Adrenal gland (tissue), 12 donors: Measurements from ENCODE around the gene GPR176. TPM values are rescaled to one million over a fixed set of nuclear protein-coding genes. Genes with fewer than 3 reads are reported as not detected.

Experiments
- DNase-seq, 7 donors: peaks; one replicate each; pipeline ENCODE4 v3.0.0-alpha.2; 2019 to 2020
- H3K27ac ChIP-seq, 5 donors: fragments of 200-600 bp; sonication (generic) in 4 of 5; 1 replicate in 3 of 5; 2 replicates in 2 of 5; pipeline versions ENCODE4 v1.5.1 to v1.8.0; 2016 to 2020; ENCODE audit warnings: mild to moderate bottlenecking in 1 of 5
- H3K27me3 ChIP-seq: fragments of 200-600 bp; 2 replicates; pipeline ENCODE4 v1.8.0; 2021
- H3K36me3 ChIP-seq, 2 donors: fragments of 200-600 bp; replicated peaks in 1 of 2; 1 replicate in 1 of 2; 2 replicates in 1 of 2; pipeline versions ENCODE4 v1.5.1 to v1.8.0; 2018 to 2022
- H3K4me1 ChIP-seq, 2 donors: fragments of 200-600 bp; replicated peaks in 1 of 2; 1 replicate in 1 of 2; 2 replicates in 1 of 2; pipeline versions ENCODE4 v1.5.1 to v1.8.0; 2018 to 2021
- H3K4me3 ChIP-seq, 4 donors: fragments of 200-600 bp; sonication (generic) in 3 of 4; one replicate each; pipeline ENCODE4 v1.5.1; 2016 to 2018
- H3K9me3 ChIP-seq, 3 donors: fragments of 200-600 bp; sonication (generic) in 1 of 3; replicated peaks in 1 of 3; 1 replicate in 2 of 3; 2 replicates in 1 of 3; pipeline versions ENCODE4 v1.5.1 to v1.8.0; 2016 to 2021
- POLR2A ChIP-seq, 2 donors: fragments of 450-650 bp; IDR thresholded peaks; one replicate each; pipeline ENCODE4 v1.6.1; 2017; ENCODE audit warnings: antibody characterized with exemption in 2 of 2, mild to moderate bottlenecking in 2 of 2, moderate library complexity in 1 of 2
- WGBS, 4 donors: extraction: QIAGEN DNeasy Blood & Tissue Kit in 2 of 4; methylation state at CpG; one replicate each; pipeline versions ENCODE4 v1.1.5 to v1.1.7; 2013 to 2017; 5-methylcytosine and 5-hydroxymethylcytosine counted together
- intact Hi-C, 2 donors: fragments of 100-400 bp; cut with DNase I; formaldehyde crosslinking; loops; one replicate each; pipeline versions ENCODE4 v1.14.1 to v1.15.0; 2022 to 2023
- polyA plus RNA-seq, 3 donors: library from polyadenylated mRNA; stranded (reverse); fragments of 200-250 nt in 2 of 3; fragments of 350-450 nt in 1 of 3; fragmentation: Illumina TruSeq in 1 of 3; extraction: RNeasy Lipid Tissue Mini Kit (QIAGEN cat#74804) in 1 of 3; gene quantifications; one replicate each; pipeline ENCODE4 v1.2.3, GENCODE V29; 2013 to 2014
- total RNA-seq, 9 donors: library from RNA; depleted of rRNA in 4 of 9; stranded (reverse); fragments of >200 nt in 4 of 9; fragments of 120-200 nt in 1 of 9; fragmentation: NEBNext Ultra II Directional in 1 of 9; extraction: Animal tissue kit (Norgen Biotek cat#: 25700) in 1 of 9; gene quantifications; one replicate each; pipeline versions ENCODE4 v1.1.0 to v1.2.4, GENCODE V29; 2013 to 2023
- TF ChIP-seq, protein P1 (sequence below), 6 experiments: fragments of 450-650 bp in 4 of 6; fragments of 200-600 bp in 2 of 6; sonication (generic) in 1 of 6; IDR thresholded peaks; 1 replicate in 5 of 6; 2 replicates in 1 of 6; pipeline versions ENCODE4 v1.5.1 to v1.8.0; 2016 to 2021; ENCODE audit warnings: antibody characterized with exemption in 6 of 6, mild to moderate bottlenecking in 2 of 6, moderate library complexity in 1 of 6
- donor health status: healthy with polysubstance abuse.
- donor health status: Bipolar disorder and iron deficiency.
- donor health status: DM: yes; HTN: yes; CAD: no.
- donor health status: DM: no; HTN: no; CAD: no.
- donor health status: DM: no; HTN: no; CAD: no.
- donor health status: DM: yes; HTN: yes; CAD: no.

Gene GPR176
- total and polyA plus RNA-seq, 12 donors, result 1.4 to 12.7 (median 5.6) TPM

DNA sequence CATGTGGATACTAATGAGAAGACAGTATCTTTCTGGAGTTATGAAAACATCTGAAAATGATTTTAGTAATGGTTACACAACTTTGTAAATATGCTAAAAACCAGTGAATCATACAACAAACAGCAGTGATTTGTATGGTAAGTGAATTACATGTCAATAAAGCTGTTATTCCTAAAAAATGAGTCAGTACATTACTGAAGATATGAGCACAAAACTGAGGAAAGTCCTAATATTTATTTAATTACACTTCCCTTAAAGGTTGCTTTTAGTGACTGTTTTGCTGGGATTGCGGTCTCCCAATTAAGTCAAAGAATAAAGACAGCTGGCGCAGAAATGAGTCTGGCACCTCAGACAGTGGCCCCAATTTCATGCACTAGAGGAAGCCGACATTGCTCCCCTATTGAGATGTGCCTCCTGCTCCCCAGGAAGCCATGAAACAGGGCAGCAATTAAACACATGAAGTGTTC is 86.5 kb downstream of the GPR176 start:
- Histone ChIP-seq H3K9me3 (no peaks in the 10 kb centered on the region), H3K27me3 (no peaks in the 10 kb centered on the region), H3K36me3 (no peaks in the 10 kb centered on the region), H3K4me3 (no peak overlapping the region), H3K27ac (no peak overlapping the region), H3K4me1 (no peaks in the 10 kb centered on the region)
- DNase-seq, result no peak
- 73 to 87% (median 84%) methylated on average over 3 of the region's 3 CpGs for WGBS, 4 donors
- intact Hi-C loops, result no loop called here
- TF ChIP-seq POLR2A (IDR thresholded peaks at IDR 0.05), result no peak
- TF ChIP-seq, protein P1, sequence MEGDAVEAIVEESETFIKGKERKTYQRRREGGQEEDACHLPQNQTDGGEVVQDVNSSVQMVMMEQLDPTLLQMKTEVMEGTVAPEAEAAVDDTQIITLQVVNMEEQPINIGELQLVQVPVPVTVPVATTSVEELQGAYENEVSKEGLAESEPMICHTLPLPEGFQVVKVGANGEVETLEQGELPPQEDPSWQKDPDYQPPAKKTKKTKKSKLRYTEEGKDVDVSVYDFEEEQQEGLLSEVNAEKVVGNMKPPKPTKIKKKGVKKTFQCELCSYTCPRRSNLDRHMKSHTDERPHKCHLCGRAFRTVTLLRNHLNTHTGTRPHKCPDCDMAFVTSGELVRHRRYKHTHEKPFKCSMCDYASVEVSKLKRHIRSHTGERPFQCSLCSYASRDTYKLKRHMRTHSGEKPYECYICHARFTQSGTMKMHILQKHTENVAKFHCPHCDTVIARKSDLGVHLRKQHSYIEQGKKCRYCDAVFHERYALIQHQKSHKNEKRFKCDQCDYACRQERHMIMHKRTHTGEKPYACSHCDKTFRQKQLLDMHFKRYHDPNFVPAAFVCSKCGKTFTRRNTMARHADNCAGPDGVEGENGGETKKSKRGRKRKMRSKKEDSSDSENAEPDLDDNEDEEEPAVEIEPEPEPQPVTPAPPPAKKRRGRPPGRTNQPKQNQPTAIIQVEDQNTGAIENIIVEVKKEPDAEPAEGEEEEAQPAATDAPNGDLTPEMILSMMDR (IDR thresholded peaks at IDR 0.05), result no peak

GRCh38 chr15:39830166-39830565 is 89.9 kb downstream of the GPR176 start:
- H3K4me3 ChIP-seq, result no peak overlapping the region
- intact Hi-C loops, result no loop called here
- no peaks in the 10 kb centered on the region for H3K4me1 ChIP-seq
- H3K27ac ChIP-seq, result no peak overlapping the region
- TF ChIP-seq POLR2A (IDR thresholded peaks at IDR 0.05), result no peak
- TF ChIP-seq, protein P1 (IDR thresholded peaks at IDR 0.05), result no peak
- H3K9me3 ChIP-seq, result no peaks in the 10 kb centered on the region
- DNase-seq, result no peak
- H3K27me3 ChIP-seq, result no peaks in the 10 kb centered on the region
- WGBS, 4 donors, result 26 to 44% (median 33%) methylated on average over 1 of the region's 1 CpG
- H3K36me3 ChIP-seq, result no peaks in the 10 kb centered on the region

- H3K27ac ChIP-seq, result no peak overlapping the region
- WGBS, 4 donors, result 53 to 71% (median 58%) methylated on average over 6 of the region's 6 CpGs
These were observed 91.6 kb downstream of the GPR176 start for GRCh38 chr15:39828374-39828931.

DNA sequence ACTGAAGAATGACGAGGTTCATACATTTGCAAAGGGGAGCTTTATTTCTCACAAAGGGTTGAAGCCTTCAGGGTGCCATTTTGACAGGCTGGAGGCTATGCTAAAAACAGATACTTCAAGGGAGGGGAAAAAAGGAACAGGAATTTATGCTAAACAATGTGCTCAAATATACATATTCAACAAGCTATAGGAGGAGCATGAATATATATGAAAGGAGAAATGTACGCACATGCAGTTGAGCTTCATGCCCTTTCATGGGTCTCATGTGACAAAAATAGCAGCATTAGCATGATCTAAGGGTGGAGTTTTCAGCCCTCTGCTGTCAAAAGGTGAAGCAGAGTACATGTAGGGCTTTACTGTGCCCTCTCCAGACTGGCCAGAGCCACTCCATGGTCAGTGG is 93.1 kb downstream of the GPR176 start:
- Histone ChIP-seq H3K9me3 (no peaks in the 10 kb centered on the region), H3K27me3 (no peaks in the 10 kb centered on the region), H3K27ac (no peak overlapping the region), H3K36me3 (no peaks in the 10 kb centered on the region), H3K4me1 (no peaks in the 10 kb centered on the region), H3K4me3 (no peak overlapping the region)
- intact Hi-C loops, result no loop called here
- 78 to 96% (median 88%) methylated on average over 2 of the region's 2 CpGs for WGBS, 4 donors
- DNase-seq, result no peak
- TF ChIP-seq, protein P1 (IDR thresholded peaks at IDR 0.05), result no peak
- TF ChIP-seq POLR2A (IDR thresholded peaks at IDR 0.05), result no peak

More at GRCh38 chr15:39828374-39828931, 91.6 kb downstream of the GPR176 start:
- Histone ChIP-seq H3K9me3 (no peaks in the 10 kb centered on the region), H3K4me3 (no peak overlapping the region), H3K27me3 (no peaks in the 10 kb centered on the region), H3K4me1 (no peaks in the 10 kb centered on the region), H3K36me3 (no peaks in the 10 kb centered on the region)
- no peak for TF ChIP-seq POLR2A (IDR thresholded peaks at IDR 0.05)
- TF ChIP-seq, protein P1 (IDR thresholded peaks at IDR 0.05), result no peak
- peak in 4 of 7 donors; percentile 14 to 22 (median 18) for DNase-seq
- intact Hi-C loops, result no loop called here
